Stimulated activated naive CD8-positive, alpha-beta T cell treated with anti-CD3 and anti-CD28 coated beads, Interleukin-15, amount 100 ng/mL, for 72 hours (primary cell): ENCODE data around the gene TAS1R1.

Experiments
- ATAC-seq: fragments of 150-1000 bp; cut with Tn5 transposase; 2 replicates; pipeline ENCODE4 v1.10.0; 2021; ENCODE audit warnings: mild to moderate bottlenecking, moderate library complexity
- DNase-seq, 2 donors: peaks; one replicate each; pipeline ENCODE4 v3.0.0; 2021 to 2022
- H3K27ac Mint-ChIP-seq, 2 donors: one replicate each; pipeline ENCODE4 v1.8.0; 2022; ENCODE audit warnings: mild to moderate bottlenecking in 2 of 2, mixed read lengths in 2 of 2, moderate library complexity in 2 of 2
- H3K27me3 Mint-ChIP-seq: one replicate; pipeline ENCODE4 v1.8.0; 2022; ENCODE audit warnings: mixed read lengths
- H3K4me1 Mint-ChIP-seq: one replicate; pipeline ENCODE4 v1.8.0; 2022; ENCODE audit warnings: mild to moderate bottlenecking, mixed read lengths
- H3K4me3 Mint-ChIP-seq, 2 donors: one replicate each; pipeline ENCODE4 v1.8.0; 2022; ENCODE audit warnings: mild to moderate bottlenecking in 2 of 2, mixed read lengths in 2 of 2, moderate library complexity in 1 of 2
- H3K9me3 Mint-ChIP-seq, 2 donors: one replicate each; pipeline ENCODE4 v1.8.0; 2022; ENCODE audit warnings: mixed read lengths in 2 of 2

Gene TAS1R1

DNA sequence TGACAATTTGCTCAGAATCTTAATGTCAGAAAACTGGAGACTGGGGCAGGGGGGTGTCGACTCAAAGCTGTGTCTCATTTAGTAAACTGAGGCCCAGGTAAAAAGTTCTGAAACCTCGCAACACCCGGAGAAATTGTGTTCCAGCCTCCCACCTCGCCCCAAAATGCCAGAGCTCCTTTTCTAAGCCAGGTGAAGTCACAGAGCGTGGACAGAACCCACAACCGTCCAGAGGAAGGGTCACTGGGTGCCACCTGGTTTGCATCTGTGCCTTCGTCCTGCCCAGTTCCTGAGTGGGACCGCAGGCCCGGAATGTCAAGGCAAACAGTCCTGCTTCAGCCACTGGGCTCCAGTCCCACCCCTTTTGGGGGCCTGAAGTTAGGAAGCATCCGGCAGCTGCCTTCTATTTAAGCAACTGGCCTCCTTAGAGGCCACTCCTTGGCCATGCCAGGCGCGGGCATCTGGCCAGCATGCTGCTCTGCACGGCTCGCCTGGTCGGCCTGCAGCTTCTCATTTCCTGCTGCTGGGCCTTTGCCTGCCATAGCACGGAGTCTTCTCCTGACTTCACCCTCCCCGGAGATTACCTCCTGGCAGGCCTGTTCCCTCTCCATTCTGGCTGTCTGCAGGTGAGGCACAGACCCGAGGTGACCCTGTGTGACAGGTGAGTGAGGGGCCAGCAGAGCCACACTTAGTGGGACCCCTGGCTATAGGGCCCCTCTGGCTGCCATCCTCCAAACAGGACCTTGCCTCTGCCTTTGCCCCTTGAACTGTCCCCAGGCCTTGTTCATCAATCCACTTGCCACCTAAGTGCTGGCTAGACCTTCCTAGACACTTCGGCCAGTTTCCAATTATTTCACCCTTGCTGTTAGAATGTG, at the start of gene TAS1R1:
TAS1R1 (plus strand) TSS at position 401 of the 872 bp plus-strand sequence; CDS start at position 468, 67 bp downstream.
- Mint-ChIP-seq H3K4me3 (peak within 1 kb of the TSS; percentile 88), H3K9me3 (no peaks in the 10 kb centered on the region), H3K27ac (peak within 1 kb of the TSS; percentile 33 to 87), H3K4me1 (peaks cover 27% of the 10 kb centered on the region), H3K27me3 (no peaks in the 10 kb centered on the region)
- DNase-seq (no peak), ATAC-seq (no peak)

DNA sequence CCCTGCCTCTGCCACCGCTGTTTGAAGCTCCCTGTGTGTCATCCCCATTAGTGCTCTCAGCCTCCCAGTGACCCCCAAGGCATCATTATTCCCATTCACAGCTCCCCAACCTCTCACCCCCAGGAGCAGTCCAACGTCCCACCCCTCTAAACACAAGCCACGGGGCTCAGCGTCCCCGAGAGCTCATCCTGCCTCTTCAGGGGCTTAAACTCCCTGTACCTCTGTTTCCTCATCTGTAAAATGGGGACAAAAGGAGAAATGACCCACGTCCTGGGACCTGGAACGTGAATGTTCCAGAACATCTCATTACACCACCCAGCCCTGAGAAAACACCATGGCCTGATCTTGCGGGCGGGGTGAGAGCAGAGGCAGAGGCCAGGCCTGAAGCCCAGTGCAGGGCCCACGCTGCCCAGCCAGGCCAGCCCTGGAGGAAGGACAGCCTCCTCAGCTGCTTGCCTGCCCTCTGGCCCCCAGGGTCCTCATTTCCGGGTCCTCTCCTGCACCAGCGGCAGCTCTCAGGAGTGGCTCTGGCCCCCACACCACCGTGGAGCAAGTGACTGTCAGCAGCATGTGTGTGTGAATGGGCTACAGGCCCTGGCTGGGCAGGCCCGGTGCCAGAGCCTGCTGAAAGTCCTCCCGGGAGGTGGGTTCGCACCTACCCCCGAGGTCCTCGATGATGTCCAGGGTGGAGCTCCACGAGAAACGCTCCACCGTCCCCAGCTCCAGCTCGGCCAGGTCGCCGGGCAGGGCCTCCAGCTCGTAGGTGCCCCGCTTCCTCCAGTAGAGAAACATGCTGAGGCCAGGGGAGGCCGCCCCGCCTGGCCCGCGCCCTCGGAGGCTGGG, 49.5 kb upstream of the TAS1R1 start:
- H3K4me3 Mint-ChIP-seq, result no peak overlapping the region
- H3K27ac Mint-ChIP-seq, result peak overlapping the region in 1 of 2 donors; percentile 95
- no peaks in the 10 kb centered on the region for H3K4me1 Mint-ChIP-seq
- no peak for DNase-seq
- H3K9me3 Mint-ChIP-seq, result no peaks in the 10 kb centered on the region
- peaks cover 33% of the 10 kb centered on the region for H3K27me3 Mint-ChIP-seq
- no peak for ATAC-seq

GRCh38 chr1:6506210-6507036, 48.7 kb upstream of the TAS1R1 start:
- Mint-ChIP-seq H3K9me3 (no peaks in the 10 kb centered on the region), H3K4me3 (no peak overlapping the region), H3K4me1 (no peaks in the 10 kb centered on the region), H3K27me3 (peaks cover 25% of the 10 kb centered on the region), H3K27ac (no peak overlapping the region)
- ATAC-seq (no peak), DNase-seq (no peak)

DNA sequence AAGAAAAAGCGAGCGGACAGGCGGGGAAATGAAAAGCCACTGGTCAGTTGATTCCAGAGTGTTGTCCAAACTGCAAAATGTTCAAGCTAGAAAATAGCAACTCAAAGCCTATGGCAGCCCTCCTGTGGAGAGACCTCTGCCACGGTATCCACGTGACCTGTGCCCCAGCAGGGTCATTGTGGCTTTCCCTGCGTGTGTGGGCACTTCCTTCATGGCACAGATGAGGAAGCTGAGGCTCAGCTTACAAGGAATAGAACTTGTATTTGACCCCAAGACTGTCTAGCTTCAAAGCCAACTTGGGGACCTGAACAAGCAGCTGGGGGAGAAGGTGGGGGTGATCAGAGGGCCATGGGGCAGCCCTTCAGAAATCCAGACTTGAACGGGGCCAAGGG, 48.1 kb upstream of the TAS1R1 start:
- ATAC-seq (no peak), DNase-seq (no peak)
- Mint-ChIP-seq H3K4me1 (no peaks in the 10 kb centered on the region), H3K4me3 (no peak overlapping the region), H3K27me3 (peaks cover 19% of the 10 kb centered on the region), H3K9me3 (no peaks in the 10 kb centered on the region), H3K27ac (no peak overlapping the region)

GRCh38 chr1:6507461-6507911, 47.6 kb upstream of the TAS1R1 start:
- Mint-ChIP-seq H3K4me3 (no peak overlapping the region), H3K9me3 (no peaks in the 10 kb centered on the region), H3K27me3 (peaks cover 18% of the 10 kb centered on the region), H3K4me1 (no peaks in the 10 kb centered on the region), H3K27ac (no peak overlapping the region)
- no peak for ATAC-seq
- DNase-seq, result no peak

DNA sequence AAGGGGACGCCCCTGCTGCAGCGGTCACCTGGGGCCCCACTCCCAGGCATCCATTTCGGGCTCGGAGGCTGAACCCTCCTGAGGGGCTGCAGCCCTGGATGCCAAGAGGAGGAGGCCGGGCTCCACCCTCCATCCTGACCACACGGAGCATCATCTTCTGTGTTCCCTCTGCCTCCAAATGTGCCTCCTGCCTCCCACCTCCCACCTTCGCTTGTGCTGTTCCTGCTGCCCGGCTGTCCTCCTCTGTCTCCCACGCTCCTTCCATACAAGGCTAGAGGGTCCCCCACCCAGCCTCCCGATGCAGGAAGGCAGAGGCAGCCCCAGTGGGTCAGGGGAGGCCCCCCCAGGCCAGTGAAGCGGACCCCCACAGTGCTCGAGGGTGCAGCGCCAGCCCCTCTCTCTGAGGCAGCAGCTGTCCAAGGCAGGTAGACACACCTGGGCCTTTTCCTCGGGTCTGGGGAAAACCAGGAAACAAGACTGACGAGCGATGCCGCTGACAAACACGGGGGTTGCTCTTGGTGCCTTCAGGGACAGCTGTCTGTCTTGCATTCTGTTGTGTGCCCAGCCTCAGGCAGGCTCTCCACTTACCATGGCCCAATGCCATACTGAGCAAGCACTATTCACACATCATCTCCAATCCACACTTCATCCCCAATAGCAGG, 46.8 kb upstream of the TAS1R1 start:
- Mint-ChIP-seq H3K4me1 (no peaks in the 10 kb centered on the region), H3K27me3 (peaks cover 18% of the 10 kb centered on the region), H3K4me3 (no peak overlapping the region), H3K27ac (no peak overlapping the region), H3K9me3 (no peaks in the 10 kb centered on the region)
- no peak for ATAC-seq
- DNase-seq, result no peak

GRCh38 chr1:6508816-6509189, 46.3 kb upstream of the TAS1R1 start:
- no peak for DNase-seq
- Mint-ChIP-seq H3K27me3 (peaks cover 18% of the 10 kb centered on the region), H3K4me1 (no peaks in the 10 kb centered on the region), H3K9me3 (no peaks in the 10 kb centered on the region), H3K27ac (no peak overlapping the region), H3K4me3 (no peak overlapping the region)
- ATAC-seq, result no peak

DNA sequence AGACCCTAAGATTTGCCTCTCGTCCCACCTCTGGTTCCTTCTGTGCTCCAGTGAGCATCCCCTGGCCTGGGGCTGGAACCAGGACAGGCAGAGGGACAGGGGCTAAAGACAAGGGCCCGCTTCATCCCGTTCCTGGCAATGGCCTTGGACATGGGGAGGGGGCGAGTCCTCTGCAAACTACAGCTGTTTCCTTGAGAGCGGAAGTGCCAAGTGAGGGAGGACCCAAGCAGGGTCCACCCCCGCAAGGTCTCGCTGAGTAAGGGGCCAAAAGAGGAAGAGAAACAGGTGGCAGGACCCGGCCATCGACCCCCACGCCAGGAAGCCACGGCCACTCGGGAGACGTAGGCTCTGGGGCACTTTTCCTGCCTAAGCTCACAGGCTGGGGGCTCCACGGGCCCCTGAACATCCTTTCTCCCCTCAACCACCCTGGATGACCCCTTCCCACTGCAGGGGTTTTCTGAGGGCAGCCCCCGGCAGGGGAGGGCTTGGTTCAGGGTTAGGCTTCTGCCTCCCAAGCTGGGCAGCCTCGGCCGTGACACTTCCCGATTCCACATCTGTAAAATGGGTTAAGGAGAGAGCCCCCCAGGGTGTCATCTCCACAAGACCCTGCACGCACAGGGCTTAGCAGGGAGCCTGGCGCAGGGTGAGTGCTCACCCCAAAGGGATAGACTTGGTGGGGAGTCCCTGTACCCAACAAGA, 45.7 kb upstream of the TAS1R1 start:
- Mint-ChIP-seq H3K4me3 (no peak overlapping the region), H3K9me3 (no peaks in the 10 kb centered on the region), H3K4me1 (no peaks in the 10 kb centered on the region), H3K27ac (no peak overlapping the region), H3K27me3 (peaks cover 14% of the 10 kb centered on the region)
- DNase-seq (no peak), ATAC-seq (no peak)

GRCh38 chr1:6509919-6510291, 45.2 kb upstream of the TAS1R1 start:
- ATAC-seq (no peak), DNase-seq (no peak)
- Mint-ChIP-seq H3K9me3 (no peaks in the 10 kb centered on the region), H3K27ac (no peak overlapping the region), H3K4me3 (no peak overlapping the region), H3K27me3 (peaks cover 8% of the 10 kb centered on the region), H3K4me1 (no peaks in the 10 kb centered on the region)

- H3K27me3 Mint-ChIP-seq, result peaks cover 2% of the 10 kb centered on the region
- H3K27ac Mint-ChIP-seq, result no peak overlapping the region
- H3K9me3 Mint-ChIP-seq, result no peaks in the 10 kb centered on the region
- no peaks in the 10 kb centered on the region for H3K4me1 Mint-ChIP-seq
- ATAC-seq, result no peak
- no peak overlapping the region for H3K4me3 Mint-ChIP-seq
- DNase-seq, result no peak
These were observed 44.6 kb upstream of the TAS1R1 start for GRCh38 chr1:6510493-6510892.

- H3K27me3 Mint-ChIP-seq, result no peaks in the 10 kb centered on the region
- DNase-seq (no peak), ATAC-seq (no peak)
- H3K4me1 Mint-ChIP-seq, result no peaks in the 10 kb centered on the region
- no peaks in the 10 kb centered on the region for H3K9me3 Mint-ChIP-seq
- H3K27ac Mint-ChIP-seq, result no peak overlapping the region
- H3K4me3 Mint-ChIP-seq, result no peak overlapping the region
These were observed 44.1 kb upstream of the TAS1R1 start for GRCh38 chr1:6511056-6511455.

DNA sequence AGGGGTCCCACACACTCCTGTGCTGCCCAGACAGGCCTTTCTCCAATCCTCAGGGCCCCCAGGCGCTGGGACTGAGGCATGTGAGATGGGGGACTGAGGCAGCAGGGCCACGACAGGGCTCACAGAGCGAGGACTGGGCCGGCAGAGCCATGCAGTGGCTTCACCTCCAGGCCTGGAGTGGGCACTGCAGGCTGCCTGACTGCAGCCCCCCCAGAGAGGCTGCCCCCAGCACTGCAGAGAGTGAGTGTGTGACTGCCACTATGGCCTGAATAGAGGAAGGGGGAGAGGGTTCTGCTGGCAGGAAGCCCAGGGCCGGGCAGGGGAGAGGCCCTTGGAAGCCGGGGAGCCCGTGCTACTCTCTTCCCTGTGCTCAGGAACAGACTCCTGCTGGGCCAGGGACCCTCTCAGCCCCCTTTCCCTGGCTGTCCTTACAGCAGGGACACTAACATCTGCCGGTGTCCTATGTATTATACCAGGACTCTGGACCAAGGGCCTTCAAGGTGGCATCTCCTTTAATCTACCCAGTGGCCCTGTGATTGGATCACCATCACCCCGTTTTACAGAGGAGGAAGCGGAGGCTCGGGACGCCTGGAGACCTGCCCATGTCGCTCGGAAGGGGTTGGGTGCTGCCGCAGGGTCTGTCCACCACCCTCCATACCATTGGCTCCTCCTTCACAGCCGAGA, 43.4 kb upstream of the TAS1R1 start:
- H3K9me3 Mint-ChIP-seq, result no peaks in the 10 kb centered on the region
- no peak overlapping the region for H3K4me3 Mint-ChIP-seq
- DNase-seq (no peak), ATAC-seq (peak; percentile 24)
- no peak overlapping the region for H3K27ac Mint-ChIP-seq
- H3K27me3 Mint-ChIP-seq, result no peaks in the 10 kb centered on the region
- no peaks in the 10 kb centered on the region for H3K4me1 Mint-ChIP-seq

GRCh38 chr1:6512245-6512907, 42.7 kb upstream of the TAS1R1 start:
- Mint-ChIP-seq H3K9me3 (no peaks in the 10 kb centered on the region), H3K27ac (peak overlapping the region in 1 of 2 donors; percentile 83), H3K4me3 (no peak overlapping the region), H3K27me3 (no peaks in the 10 kb centered on the region), H3K4me1 (no peaks in the 10 kb centered on the region)
- no peak for ATAC-seq
- DNase-seq, result no peak

DNA sequence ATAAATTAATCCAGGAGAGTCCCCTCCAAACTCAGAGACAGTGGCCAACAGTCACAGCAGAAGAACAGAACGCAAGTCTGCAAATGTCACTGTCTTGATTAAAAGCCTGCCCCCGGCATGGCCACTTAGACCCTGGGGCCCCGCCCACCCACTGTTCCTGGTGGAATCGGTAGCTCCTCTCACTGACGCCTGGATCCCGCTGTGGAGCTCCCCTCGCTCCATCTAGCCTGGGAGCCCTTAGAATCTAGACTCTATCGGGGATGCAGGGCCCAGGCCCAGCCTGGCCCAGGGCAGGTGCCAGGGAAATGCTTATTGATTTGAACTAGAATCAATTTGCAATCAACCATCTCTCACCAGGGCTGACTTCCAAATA, 42.2 kb upstream of the TAS1R1 start:
- H3K4me1 Mint-ChIP-seq, result no peaks in the 10 kb centered on the region
- H3K27me3 Mint-ChIP-seq, result no peaks in the 10 kb centered on the region
- H3K4me3 Mint-ChIP-seq, result no peak overlapping the region
- peak overlapping the region in 1 of 2 donors; percentile 83 for H3K27ac Mint-ChIP-seq
- DNase-seq, result no peak
- ATAC-seq, result no peak
- H3K9me3 Mint-ChIP-seq, result no peaks in the 10 kb centered on the region
